MCF 10A (cell line): Measurements from ENCODE around the gene MRAS. TPM values are rescaled to one million over a fixed set of nuclear protein-coding genes. Genes with fewer than 3 reads are reported as not detected.

ENCODE experiments used
- BruUV-seq: library from RNA; stranded (reverse); fragments of 400-500 nt; replicated peaks from 2 replicates; lab custom pipeline; 2021; lab: Mats Ljungman, UMichigan
- CTCF ChIA-PET: fragments of 300-600 bp; sonication (Branson Sonifier 250); formaldehyde crosslinking; extraction: SDS; loops from one replicate; lab custom pipeline; 2021; ENCODE audit warnings: antibody characterized with exemption, inconsistent platforms; lab: Yijun Ruan, JAX
- POLR2A ChIA-PET: fragments of 300-600, 350-650 bp; sonication (Branson Sonifier 250); formaldehyde crosslinking; extraction: SDS; loops from one replicate; lab custom pipeline; 2020; ENCODE audit warnings: antibody characterized with exemption, inconsistent platforms; lab: Yijun Ruan, JAX
- DNase-seq: peaks from one replicate; pipeline ENCODE4 v3.0.0-alpha.2; 2018; ENCODE audit not compliant: unreplicated experiment
- H3K27ac Mint-ChIP-seq: one replicate; pipeline ENCODE4 v1.8.0; 2022; ENCODE audit warnings: mild to moderate bottlenecking, low read depth, mixed read lengths; ENCODE audit not compliant: unreplicated experiment
- H3K27me3 Mint-ChIP-seq: one replicate; pipeline ENCODE4 v1.8.0; 2022; ENCODE audit warnings: mixed read lengths; ENCODE audit not compliant: insufficient read depth, unreplicated experiment
- H3K36me3 Mint-ChIP-seq: one replicate; pipeline ENCODE4 v1.8.0; 2022; ENCODE audit warnings: mild to moderate bottlenecking, moderate library complexity, mixed read lengths; ENCODE audit not compliant: insufficient read depth, unreplicated experiment
- H3K4me1 Mint-ChIP-seq: one replicate; pipeline ENCODE4 v1.8.0; 2022; ENCODE audit warnings: mixed read lengths; ENCODE audit not compliant: insufficient read depth, unreplicated experiment
- H3K4me3 Mint-ChIP-seq: one replicate; pipeline ENCODE4 v1.8.0; 2022; ENCODE audit warnings: mild to moderate bottlenecking, moderate library complexity, mixed read lengths; ENCODE audit not compliant: unreplicated experiment
- H3K9me3 Mint-ChIP-seq: one replicate; pipeline ENCODE4 v1.8.0; 2022; ENCODE audit warnings: mixed read lengths; ENCODE audit not compliant: unreplicated experiment
- CTCF ChIP-seq: fragments of 200-600 bp; IDR thresholded peaks from one replicate; pipeline ENCODE4 v1.8.0; 2022; ENCODE audit warnings: antibody characterized with exemption, mild to moderate bottlenecking; ENCODE audit not compliant: unreplicated experiment
- intact Hi-C: fragments of 100-400 bp; cut with micrococcal nuclease; formaldehyde crosslinking; loops from 2 replicates; pipeline ENCODE4 v1.14.1; 2022
- total RNA-seq: library from RNA; stranded (reverse); gene quantifications from 2 replicates; pipeline ENCODE4 v1.2.3, GENCODE V29; 2022

The MRAS gene
- total RNA-seq, 1 experiment from 2014 or later: 5.2 TPM

GRCh38 chr3:138328341-138328740, 20.0 kb upstream of the MRAS start:
- Mint-ChIP-seq H3K27ac (no peak overlapping the region), H3K4me3 (no peak overlapping the region), H3K9me3 (no peaks in the 10 kb centered on the region), H3K36me3 (no peaks in the 10 kb centered on the region), H3K4me1 (peaks cover 9% of the 10 kb centered on the region), H3K27me3 (no peaks in the 10 kb centered on the region)
- intact Hi-C loops: no loop called here
- CTCF ChIA-PET: interaction anchor here (0.7 to 1.7 kb wide), 18 partner anchors 9 to 594 kb away, joined by 3 to 6 read pairs (median 4); no protein-coding TSS in a partner anchor
- no peak for TF ChIP-seq CTCF
- POLR2A ChIA-PET: interaction anchor here (1.2 kb wide), 1 partner anchor 141 kb away, joined by 3 read pairs; no protein-coding TSS in a partner anchor
- DNase-seq: no peak
- BruUV-seq: no TSS peak

GRCh38 chr3:138329127-138329983, 19.0 kb upstream of the MRAS start, which contains the start of gene NME9:
Gene NME9, minus strand, starts transcription at chr3:138329851. Its CDS starts 516 bp downstream, at chr3:138329335.
- POLR2A ChIA-PET: interaction anchor here (1.2 kb wide), 1 partner anchor 142 kb away, joined by 3 read pairs; no protein-coding TSS in a partner anchor

GRCh38 chr3:138329984-138330293, 18.4 kb upstream of the MRAS start:
- H3K9me3 Mint-ChIP-seq: no peaks in the 10 kb centered on the region
- ChIA-PET POLR2A (no interaction called here), CTCF (interaction anchor here (0.7 to 3.0 kb wide), 6 partner anchors 12 to 436 kb away, joined by 3 to 10 read pairs (median 6); no protein-coding TSS in a partner anchor)
- H3K4me1 Mint-ChIP-seq: peaks cover 2% of the 10 kb centered on the region
- TF ChIP-seq CTCF: no peak
- intact Hi-C loops: loop anchor here (1.0 to 5.0 kb wide), 4 partner anchors 87 to 607 kb away; partner anchors contain the start of gene CEP70
- H3K27ac Mint-ChIP-seq: no peak overlapping the region
- no peak for DNase-seq
- H3K4me3 Mint-ChIP-seq: peak overlapping the region; percentile 69
- BruUV-seq: no TSS peak
- H3K36me3 Mint-ChIP-seq: no peaks in the 10 kb centered on the region
- no peaks in the 10 kb centered on the region for H3K27me3 Mint-ChIP-seq

More at GRCh38 chr3:138329127-138329983, 19.0 kb upstream of the MRAS start, which contains the start of gene NME9:
- intact Hi-C loops: loop anchor here (1.0 kb wide), 1 partner anchor 149 kb away; no protein-coding TSS in a partner anchor
- Mint-ChIP-seq H3K4me1 (peaks cover 8% of the 10 kb centered on the region), H3K9me3 (no peaks in the 10 kb centered on the region), H3K27ac (peak within 1 kb of the TSS; percentile 13), H3K36me3 (no peaks in the 10 kb centered on the region), H3K27me3 (no peaks in the 10 kb centered on the region), H3K4me3 (peak within 1 kb of the TSS; percentile 69)
- peak; percentile 37 for TF ChIP-seq CTCF
- CTCF ChIA-PET: interaction anchor here (0.6 to 3.0 kb wide), 19 partner anchors 8 to 789 kb away, joined by 3 to 10 read pairs (median 4); no protein-coding TSS in a partner anchor
- DNase-seq: peak; percentile 76
- no TSS peak for BruUV-seq
